Neural cell (in vitro differentiated cells): ENCODE data around the gene GTF2B. TPM values are rescaled to one million over a fixed set of nuclear protein-coding genes. Genes with fewer than 3 reads are reported as not detected.

Experiments
- H2AFZ ChIP-seq: fragments of 200-600, 300-800 bp; sonication (generic), shearing (Covaris generic); 2 replicates; pipeline ENCODE4 v1.6.0; 2014; ENCODE audit warnings: low read depth, mild to moderate bottlenecking, antibody characterized with exemption, low read length, moderate library complexity
- H3F3A ChIP-seq: fragments of 200-600 bp; shearing (Covaris generic); 2 replicates; pipeline ENCODE4 v1.6.1; 2016; ENCODE audit warnings: mild to moderate bottlenecking, moderate library complexity, mixed read lengths, antibody characterized with exemption, low read length; ENCODE audit not compliant: insufficient read depth, poor library complexity, severe bottlenecking
- H3K27ac ChIP-seq: fragments of 200-600, 300-800 bp; sonication (generic), shearing (Covaris generic); 2 replicates; pipeline ENCODE4 v1.5.1; 2014; ENCODE audit warnings: mild to moderate bottlenecking, low read length, moderate library complexity
- H3K27me3 ChIP-seq: fragments of 300-800, 200-600 bp; sonication (generic), shearing (Covaris generic); 2 replicates; pipeline ENCODE4 v1.6.0; 2014; ENCODE audit warnings: mild to moderate bottlenecking, low read depth, low read length, moderate library complexity; ENCODE audit not compliant: insufficient read depth
- H3K36me3 ChIP-seq: fragments of 300-800, 200-600 bp; sonication (generic), shearing (Covaris generic); 2 replicates; pipeline ENCODE4 v1.5.1; 2014; ENCODE audit warnings: mild to moderate bottlenecking, antibody characterized with exemption, low read length, moderate library complexity; ENCODE audit not compliant: insufficient read depth
- H3K4me2 ChIP-seq: fragments of 300-800, 200-600 bp; sonication (generic), shearing (Covaris generic); 2 replicates; pipeline ENCODE4 v1.6.0; 2014; ENCODE audit warnings: mild to moderate bottlenecking, low read length
- H3K4me3 ChIP-seq: fragments of 300-800, 200-600 bp; sonication (generic), shearing (Covaris generic); 2 replicates; pipeline ENCODE4 v1.5.1; 2014; ENCODE audit warnings: mild to moderate bottlenecking, low read length, moderate library complexity
- H3K79me2 ChIP-seq: fragments of 200-600 bp; shearing (Covaris generic); replicated peaks from 2 replicates; pipeline ENCODE4 v1.6.0; 2014; ENCODE audit warnings: mild to moderate bottlenecking, low read length, moderate library complexity; ENCODE audit not compliant: insufficient read depth
- H3K9ac ChIP-seq: fragments of 300-800, 200-600 bp; sonication (generic), shearing (Covaris generic); 2 replicates; pipeline ENCODE4 v1.6.1; 2016; ENCODE audit warnings: mild to moderate bottlenecking, low read length, mixed read lengths
- H3K9me2 ChIP-seq: fragments of 200-600 bp; shearing (Covaris generic); 2 replicates; pipeline ENCODE4 v1.6.1; 2016; ENCODE audit warnings: mild to moderate bottlenecking, low read length, mixed read lengths; ENCODE audit not compliant: insufficient read depth
- H3K9me3 ChIP-seq: fragments of 200-600, 300-800 bp; sonication (generic), shearing (Covaris generic); 2 replicates; pipeline ENCODE4 v1.6.1; 2016; ENCODE audit warnings: mild to moderate bottlenecking, mixed run types, low read length, moderate library complexity, mixed read lengths
- H4K20me1 ChIP-seq: fragments of 200-600 bp; shearing (Covaris generic); 2 replicates; pipeline ENCODE4 v1.6.1; 2016; ENCODE audit warnings: mild to moderate bottlenecking, mixed run types; ENCODE audit not compliant: insufficient read depth
- CTCF ChIP-seq: fragments of 450-650 bp; IDR thresholded peaks from 2 replicates; pipeline ENCODE4 v1.5.1; 2014; ENCODE audit warnings: antibody characterized with exemption, mild to moderate bottlenecking, moderate library complexity; ENCODE audit not compliant: poor library complexity, severe bottlenecking
- EP300 ChIP-seq: fragments of 450-650 bp; conservative IDR thresholded peaks from 2 replicates; pipeline ENCODE4 v1.6.1; 2014; ENCODE audit warnings: antibody characterized with exemption, mild to moderate bottlenecking, moderate library complexity; ENCODE audit not compliant: poor library complexity, severe bottlenecking
- EZH2 ChIP-seq: fragments of 200-600, 300-800 bp; shearing (Covaris generic), sonication (generic); IDR thresholded peaks from 2 replicates; pipeline ENCODE4 v1.6.1; 2014; ENCODE audit warnings: antibody characterized with exemption, low read length, borderline replicate concordance, mild to moderate bottlenecking; ENCODE audit not compliant: insufficient read depth, poor library complexity, severe bottlenecking
- MXI1 ChIP-seq: fragments of 450-650 bp; conservative IDR thresholded peaks from 2 replicates; pipeline ENCODE4 v1.6.1; 2014; ENCODE audit warnings: antibody characterized with exemption, mild to moderate bottlenecking; ENCODE audit not compliant: poor library complexity, severe bottlenecking
- POLR2AphosphoS5 ChIP-seq: IDR thresholded peaks from 2 replicates; pipeline ENCODE4 v1.6.1; 2012
- RAD21 ChIP-seq: fragments of 450-650 bp; conservative IDR thresholded peaks from 2 replicates; pipeline ENCODE4 v1.6.1; 2014; ENCODE audit warnings: antibody characterized with exemption, mild to moderate bottlenecking, moderate library complexity
- REST ChIP-seq: IDR thresholded peaks from 2 replicates; pipeline ENCODE4 v1.6.1; 2012; ENCODE audit warnings: borderline replicate concordance
- SMC3 ChIP-seq: fragments of 450-650 bp; conservative IDR thresholded peaks from 2 replicates; pipeline ENCODE4 v1.6.1; 2014; ENCODE audit warnings: antibody characterized with exemption, mild to moderate bottlenecking, moderate library complexity; ENCODE audit not compliant: poor library complexity
- TAF1 ChIP-seq: IDR thresholded peaks from 2 replicates; pipeline ENCODE4 v1.6.1; 2012; ENCODE audit warnings: low read depth
- polyA plus RNA-seq: library from polyadenylated mRNA; depleted of rRNA; stranded (reverse); fragments of >200 nt; gene quantifications from 2 replicates; pipeline ENCODE4 v1.2.3, GENCODE V29; 2014
- small RNA-seq, 3 experiments: library from RNA; depleted of rRNA; stranded (forward); fragments of <200 nt; gene quantifications; one replicate each; pipeline ENCODE3, GENCODE V24; 2012

GTF2B gene
- polyA plus RNA-seq, 1 donor from 2014 or later, result 129 TPM

- Histone ChIP-seq H3K4me2 (no peak overlapping the region), H3K9ac (no peak overlapping the region), H3F3A (no peaks in the 10 kb centered on the region), H3K27ac (no peak overlapping the region), H3K79me2 (no peaks in the 10 kb centered on the region), H3K36me3 (peaks cover 9% of the 10 kb centered on the region), H4K20me1 (no peaks in the 10 kb centered on the region), H2AFZ (no peak overlapping the region), H3K4me3 (no peak overlapping the region), H3K9me3 (no peaks in the 10 kb centered on the region), H3K27me3 (no peaks in the 10 kb centered on the region), H3K9me2 (no peaks in the 10 kb centered on the region)
- TF ChIP-seq TAF1 (no peak), SMC3 (no peak), REST (no peak), EP300 (no peak), CTCF (no peak), EZH2 (no peak), POLR2AphosphoS5 (no peak), MXI1 (no peak), RAD21 (no peak)
Observed at GRCh38 chr1:88802950-88803349, 88.4 kb downstream of the GTF2B start.

Small RNAs within 50 kb of the gene (small RNA-seq; reads per million reads assigned to genes)
- 0 reads per million in 3 experiments for gene RNU6-125P

Other genes starting within 250 kb of the GTF2B start
- gene PKN2, start 207.3 kb downstream of the GTF2B start, polyA plus RNA-seq, result 28.3 and 38.4 TPM in 2 replicates
- gene KYAT3, start 101.1 kb upstream of the GTF2B start, polyA plus RNA-seq, result 11.7 and 18.2 TPM in 2 replicates
- gene RBMXL1, start 101.1 kb upstream of the GTF2B start, polyA plus RNA-seq, result 12.6 and 13.9 TPM in 2 replicates
- not detected in 2 replicates for gene GBP3, start 131.3 kb upstream of the GTF2B start, polyA plus RNA-seq
- not detected in 2 replicates for gene GBP1, start 173.6 kb upstream of the GTF2B start, polyA plus RNA-seq
- not detected in 2 replicates for gene GBP2, start 234.5 kb upstream of the GTF2B start, polyA plus RNA-seq